Skeletal muscle tissue (tissue), 4 donors: ENCODE results near the gene LRP1B. TPM values are rescaled to one million over a fixed set of nuclear protein-coding genes. Genes with fewer than 3 reads are reported as not detected.

Source experiments
- H3K27ac ChIP-seq: one replicate; pipeline ENCODE4 v1.7.0; 2013; ENCODE audit warnings: mild to moderate bottlenecking, low read depth, low read length, inconsistent platforms
- H3K27me3 ChIP-seq, 3 donors: one replicate each; pipeline ENCODE4 v1.7.0; 2013; ENCODE audit warnings: low read length in 3 of 3; ENCODE audit not compliant: control insufficient read depth in 3 of 3, insufficient read depth in 3 of 3
- H3K36me3 ChIP-seq, 3 donors: one replicate each; pipeline ENCODE4 v1.7.0; 2013; ENCODE audit warnings: low read length in 3 of 3; ENCODE audit not compliant: control insufficient read depth in 3 of 3, insufficient read depth in 3 of 3
- H3K4me1 ChIP-seq, 3 donors: one replicate each; pipeline ENCODE4 v1.7.0; 2013; ENCODE audit warnings: low read length in 3 of 3, mild to moderate bottlenecking in 3 of 3; ENCODE audit not compliant: control insufficient read depth in 3 of 3, insufficient read depth in 3 of 3
- H3K4me3 ChIP-seq, 3 donors: one replicate each; pipeline ENCODE4 v1.7.0; 2013; ENCODE audit warnings: low read length in 3 of 3
- H3K9ac ChIP-seq, 3 donors: one replicate each; pipeline ENCODE4 v1.7.0; 2013; ENCODE audit warnings: low read length in 3 of 3, mild to moderate bottlenecking in 3 of 3, moderate library complexity in 2 of 3, low read depth in 1 of 3
- H3K9me3 ChIP-seq, 3 donors: one replicate each; pipeline ENCODE4 v1.7.0; 2013; ENCODE audit warnings: low read length in 3 of 3; ENCODE audit not compliant: control insufficient read depth in 3 of 3
- total RNA-seq: library from RNA; depleted of rRNA; stranded (reverse); fragments of >200 nt; gene quantifications from one replicate; pipeline ENCODE4 v1.2.3, GENCODE V29; 2014
- donor health status: Osteomylitis.

The LRP1B gene
- total RNA-seq, 1 donor from 2014 or later = 2.6 TPM

GRCh38 chr2:140801311-140801710 lies 1329.5 kb downstream of the LRP1B start:
- H3K9me3 ChIP-seq = no peaks in the 10 kb centered on the region
- no peak overlapping the region for H3K4me3 ChIP-seq
- no peaks in the 10 kb centered on the region for H3K4me1 ChIP-seq
- no peaks in the 10 kb centered on the region for H3K27me3 ChIP-seq
- no peak overlapping the region for H3K27ac ChIP-seq
- H3K9ac ChIP-seq = no peak overlapping the region
- H3K36me3 ChIP-seq = no peaks in the 10 kb centered on the region

DNA sequence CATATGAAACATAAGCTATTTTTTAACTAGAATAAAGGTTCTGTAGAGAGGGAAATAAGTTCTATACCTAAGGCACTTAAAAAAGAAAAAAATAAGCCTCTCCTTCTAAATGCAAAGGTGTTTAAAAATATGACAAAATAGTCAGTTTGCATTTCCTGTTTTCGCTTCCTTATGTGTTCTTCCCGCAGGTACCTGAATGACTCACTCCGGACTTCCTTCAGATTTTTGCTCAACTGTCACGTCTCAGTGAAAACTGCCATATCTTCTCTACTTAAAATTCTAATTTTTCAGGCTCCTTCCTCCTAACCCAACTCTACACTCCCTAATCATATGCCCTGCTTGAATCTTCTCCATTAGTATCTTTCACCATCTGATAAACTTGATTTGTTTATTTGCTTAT lies 1333.1 kb downstream of the LRP1B start:
- H3K9ac ChIP-seq = no peak overlapping the region
- no peak overlapping the region for H3K4me3 ChIP-seq
- H3K9me3 ChIP-seq = no peaks in the 10 kb centered on the region
- H3K36me3 ChIP-seq = no peaks in the 10 kb centered on the region
- no peak overlapping the region for H3K27ac ChIP-seq
- H3K27me3 ChIP-seq = no peaks in the 10 kb centered on the region
- H3K4me1 ChIP-seq = no peaks in the 10 kb centered on the region

- H3K36me3 ChIP-seq = no peaks in the 10 kb centered on the region
- no peaks in the 10 kb centered on the region for H3K27me3 ChIP-seq
- H3K27ac ChIP-seq = no peak overlapping the region
- peaks cover 0 to 2% (median 0%) of the 10 kb centered on the region in 3 donors for H3K4me1 ChIP-seq
- no peak overlapping the region for H3K9ac ChIP-seq
- no peak overlapping the region for H3K4me3 ChIP-seq
- no peaks in the 10 kb centered on the region for H3K9me3 ChIP-seq
Measured at GRCh38 chr2:140791802-140792201, 1339.0 kb downstream of the LRP1B start.

DNA sequence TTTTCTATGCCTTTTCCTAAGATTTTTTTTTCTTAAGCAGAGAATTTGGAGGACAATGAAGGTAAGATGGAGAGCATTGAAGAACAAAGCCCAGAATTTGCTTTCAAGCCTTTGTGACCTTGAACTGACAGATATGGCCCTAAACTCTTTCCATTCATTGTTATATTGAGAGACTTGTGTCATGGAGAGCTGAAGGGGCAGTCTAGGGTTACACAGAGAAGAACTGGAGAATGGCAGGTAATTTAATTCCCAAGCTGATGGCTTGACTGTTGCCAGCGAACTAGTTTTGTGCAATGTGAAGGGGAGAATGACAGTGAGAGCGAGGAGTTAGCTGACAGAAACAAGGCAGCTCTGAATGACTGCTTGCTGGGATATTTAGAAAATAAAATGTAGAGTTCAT lies 1344.2 kb downstream of the LRP1B start:
- no peak overlapping the region for H3K4me3 ChIP-seq
- no peak overlapping the region for H3K9ac ChIP-seq
- no peaks in the 10 kb centered on the region for H3K9me3 ChIP-seq
- peaks cover 0 to 5% (median 0%) of the 10 kb centered on the region in 3 donors for H3K4me1 ChIP-seq
- H3K36me3 ChIP-seq = no peaks in the 10 kb centered on the region
- H3K27me3 ChIP-seq = no peaks in the 10 kb centered on the region
- peak overlapping the region; percentile 48 for H3K27ac ChIP-seq

GRCh38 chr2:140775411-140775810 lies 1355.4 kb downstream of the LRP1B start:
- H3K27ac ChIP-seq = no peak overlapping the region
- H3K36me3 ChIP-seq = no peaks in the 10 kb centered on the region
- H3K9ac ChIP-seq = no peak overlapping the region
- H3K27me3 ChIP-seq = no peaks in the 10 kb centered on the region
- no peak overlapping the region for H3K4me3 ChIP-seq
- no peaks in the 10 kb centered on the region for H3K9me3 ChIP-seq
- H3K4me1 ChIP-seq = no peaks in the 10 kb centered on the region

GRCh38 chr2:140770645-140771044 lies 1360.2 kb downstream of the LRP1B start:
- H3K4me1 ChIP-seq = no peaks in the 10 kb centered on the region
- no peak overlapping the region for H3K4me3 ChIP-seq
- no peaks in the 10 kb centered on the region for H3K36me3 ChIP-seq
- no peak overlapping the region for H3K9ac ChIP-seq
- no peak overlapping the region for H3K27ac ChIP-seq
- peaks cover 0 to 2% (median 0%) of the 10 kb centered on the region in 3 donors for H3K9me3 ChIP-seq
- no peaks in the 10 kb centered on the region for H3K27me3 ChIP-seq

- Histone ChIP-seq H3K9ac (no peak overlapping the region), H3K27ac (no peak overlapping the region), H3K4me3 (no peak overlapping the region), H3K36me3 (no peaks in the 10 kb centered on the region), H3K4me1 (no peaks in the 10 kb centered on the region), H3K9me3 (no peaks in the 10 kb centered on the region), H3K27me3 (no peaks in the 10 kb centered on the region)
Measured at GRCh38 chr2:140761807-140762206, 1369.0 kb downstream of the LRP1B start.

- Histone ChIP-seq H3K36me3 (no peaks in the 10 kb centered on the region), H3K9ac (no peak overlapping the region), H3K27ac (no peak overlapping the region), H3K4me3 (no peak overlapping the region), H3K4me1 (no peaks in the 10 kb centered on the region), H3K27me3 (no peaks in the 10 kb centered on the region), H3K9me3 (no peaks in the 10 kb centered on the region)
Measured at GRCh38 chr2:140759426-140760156, 1371.2 kb downstream of the LRP1B start.

GRCh38 chr2:140747665-140748064 lies 1383.2 kb downstream of the LRP1B start:
- Histone ChIP-seq H3K4me1 (no peaks in the 10 kb centered on the region), H3K27me3 (no peaks in the 10 kb centered on the region), H3K9ac (no peak overlapping the region)

GRCh38 chr2:140747090-140747489 lies 1383.7 kb downstream of the LRP1B start:
- H3K27me3 ChIP-seq = no peaks in the 10 kb centered on the region
- H3K27ac ChIP-seq = no peak overlapping the region
- H3K4me1 ChIP-seq = no peaks in the 10 kb centered on the region
- no peak overlapping the region for H3K9ac ChIP-seq
- no peaks in the 10 kb centered on the region for H3K9me3 ChIP-seq
- no peaks in the 10 kb centered on the region for H3K36me3 ChIP-seq
- no peak overlapping the region for H3K4me3 ChIP-seq

More at GRCh38 chr2:140747665-140748064, 1383.2 kb downstream of the LRP1B start:
- no peak overlapping the region for H3K27ac ChIP-seq
- H3K4me3 ChIP-seq = no peak overlapping the region
- H3K36me3 ChIP-seq = no peaks in the 10 kb centered on the region
- H3K9me3 ChIP-seq = no peaks in the 10 kb centered on the region
